Measurements from ENCODE around the gene OPCML. TPM values are rescaled to one million over a fixed set of nuclear protein-coding genes. Genes with fewer than 3 reads are reported as not detected.

The OPCML gene
- total RNA-seq, 2 donors from 2014 or later, result 0.34 TPM; not detected in 1

DNA sequence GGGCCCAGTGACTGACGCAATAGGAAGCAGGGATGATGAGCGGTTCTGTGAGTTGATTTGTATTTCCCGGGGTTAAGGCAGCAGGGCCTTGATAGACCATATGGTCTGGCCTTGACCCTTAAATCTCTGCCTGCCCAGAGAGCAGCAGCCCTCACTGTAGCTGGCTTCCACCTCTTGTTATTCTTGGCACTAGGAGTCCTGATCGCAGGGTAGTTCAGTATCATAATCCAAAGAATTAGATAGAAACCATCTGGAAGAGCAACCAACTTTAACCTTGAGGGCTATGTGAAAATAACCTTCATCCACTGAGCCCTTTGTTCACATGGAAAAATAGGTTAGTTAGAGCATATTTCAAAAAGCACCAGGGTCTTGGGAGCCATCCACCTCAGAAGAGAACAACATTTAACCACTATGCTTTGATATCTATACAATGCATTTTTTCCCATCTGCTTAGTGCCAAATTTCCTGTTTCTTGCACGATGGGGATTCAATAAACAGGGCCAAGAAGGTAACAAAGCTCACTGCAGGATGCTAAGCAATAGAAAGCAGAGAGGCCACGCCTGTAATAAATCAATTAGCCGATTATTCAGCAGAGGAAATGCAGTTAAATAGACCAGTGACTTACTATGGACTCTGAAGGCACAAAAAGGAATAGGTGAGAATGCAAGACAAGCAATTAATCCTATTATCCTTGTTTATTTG is 761.3 kb downstream of the OPCML start:
- H3K36me3 ChIP-seq, result no peaks in the 10 kb centered on the region
- no peak for DNase-seq (ENCODE audit: low spot score)
- no peaks in the 10 kb centered on the region for H3K27me3 ChIP-seq (replicated peaks; ENCODE audit: insufficient read depth)
- no peaks in the 10 kb centered on the region for H3K9me3 ChIP-seq
- no peak overlapping the region for H3K4me3 ChIP-seq
- TF ChIP-seq POLR2A (IDR thresholded peaks at IDR 0.05) (no peak), POLR2AphosphoS5 (IDR thresholded peaks at IDR 0.05) (no peak), CTCF (IDR thresholded peaks at IDR 0.05) (no peak)
- no peaks in the 10 kb centered on the region for H3K4me1 ChIP-seq (replicated peaks)
- intact Hi-C loops (cut with DNase I), result no loop called here
- 68% methylated on average over 7 of the region's 7 CpGs for WGBS
- no peak overlapping the region for H3K27ac ChIP-seq

DNA sequence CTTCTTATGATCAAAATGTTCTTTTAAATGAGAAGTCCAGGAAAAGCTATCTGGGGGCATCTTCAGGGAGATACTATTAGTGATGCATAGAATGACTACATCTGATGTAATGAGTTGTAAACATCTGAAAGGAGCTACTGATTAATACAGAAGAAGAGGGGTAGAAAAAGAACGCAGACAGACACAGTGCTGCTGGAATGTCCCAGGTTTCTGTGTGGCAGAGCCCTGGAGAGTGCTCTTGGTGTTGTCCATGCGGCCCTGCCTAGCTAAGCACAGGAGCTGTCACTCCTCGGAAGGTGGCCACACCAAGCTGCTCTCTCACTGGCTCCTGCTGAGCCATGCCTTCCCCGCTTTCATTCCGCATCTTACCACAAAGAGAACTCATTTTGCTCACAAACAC is 768.8 kb downstream of the OPCML start:
- Histone ChIP-seq H3K4me3 (no peak overlapping the region), H3K27me3 (replicated peaks; ENCODE audit: insufficient read depth) (no peaks in the 10 kb centered on the region), H3K9me3 (no peaks in the 10 kb centered on the region), H3K4me1 (replicated peaks) (no peaks in the 10 kb centered on the region), H3K27ac (no peak overlapping the region), H3K36me3 (no peaks in the 10 kb centered on the region)
- no peak for TF ChIP-seq POLR2A (IDR thresholded peaks at IDR 0.05)
- TF ChIP-seq CTCF (IDR thresholded peaks at IDR 0.05), result no peak
- no peak for TF ChIP-seq POLR2AphosphoS5 (IDR thresholded peaks at IDR 0.05)
- DNase-seq (ENCODE audit: low spot score), result no peak
- 94% methylated on average over 5 of the region's 5 CpGs for WGBS
- intact Hi-C loops (cut with DNase I), result no loop called here

- no peaks in the 10 kb centered on the region for H3K4me1 ChIP-seq (replicated peaks)
- TF ChIP-seq POLR2AphosphoS5 (IDR thresholded peaks at IDR 0.05) (no peak), POLR2A (IDR thresholded peaks at IDR 0.05) (no peak), CTCF (IDR thresholded peaks at IDR 0.05) (no peak)
- H3K27me3 ChIP-seq (replicated peaks; ENCODE audit: insufficient read depth), result no peaks in the 10 kb centered on the region
- H3K36me3 ChIP-seq, result no peaks in the 10 kb centered on the region
- intact Hi-C loops (cut with DNase I), result no loop called here
- DNase-seq (ENCODE audit: low spot score), result no peak
- H3K9me3 ChIP-seq, result no peaks in the 10 kb centered on the region
- H3K4me3 ChIP-seq, result no peak overlapping the region
- 92% methylated on average over 5 of the region's 5 CpGs for WGBS
- no peak overlapping the region for H3K27ac ChIP-seq
These were observed 776.4 kb downstream of the OPCML start for GRCh38 chr11:132755934-132756333.

GRCh38 chr11:132751516-132752250 is 780.6 kb downstream of the OPCML start:
- Histone ChIP-seq H3K36me3 (no peaks in the 10 kb centered on the region), H3K9me3 (no peaks in the 10 kb centered on the region), H3K4me3 (no peak overlapping the region), H3K4me1 (replicated peaks) (no peaks in the 10 kb centered on the region), H3K27me3 (replicated peaks; ENCODE audit: insufficient read depth) (no peaks in the 10 kb centered on the region), H3K27ac (no peak overlapping the region)
- TF ChIP-seq POLR2A (IDR thresholded peaks at IDR 0.05), result no peak
- no peak for TF ChIP-seq CTCF (IDR thresholded peaks at IDR 0.05)
- TF ChIP-seq POLR2AphosphoS5 (IDR thresholded peaks at IDR 0.05), result no peak
- WGBS, result 72% methylated on average over 3 of the region's 3 CpGs
- no peak for DNase-seq (ENCODE audit: low spot score)
- intact Hi-C loops (cut with DNase I), result no loop called here

- WGBS, result 71% methylated on average over 5 of the region's 5 CpGs
- Histone ChIP-seq H3K27ac (no peak overlapping the region), H3K27me3 (replicated peaks; ENCODE audit: insufficient read depth) (no peaks in the 10 kb centered on the region), H3K4me3 (no peak overlapping the region), H3K36me3 (no peaks in the 10 kb centered on the region), H3K9me3 (no peaks in the 10 kb centered on the region), H3K4me1 (replicated peaks) (no peaks in the 10 kb centered on the region)
- DNase-seq (ENCODE audit: low spot score), result no peak
- intact Hi-C loops (cut with DNase I), result no loop called here
- TF ChIP-seq CTCF (IDR thresholded peaks at IDR 0.05), result no peak
- TF ChIP-seq POLR2A (IDR thresholded peaks at IDR 0.05), result no peak
- TF ChIP-seq POLR2AphosphoS5 (IDR thresholded peaks at IDR 0.05), result no peak
These were observed 786.0 kb downstream of the OPCML start for GRCh38 chr11:132746305-132746704.

Measured in prostate gland (tissue), 2 donors.